Measurements from ENCODE around the gene STXBP5.

Gene STXBP5

DNA sequence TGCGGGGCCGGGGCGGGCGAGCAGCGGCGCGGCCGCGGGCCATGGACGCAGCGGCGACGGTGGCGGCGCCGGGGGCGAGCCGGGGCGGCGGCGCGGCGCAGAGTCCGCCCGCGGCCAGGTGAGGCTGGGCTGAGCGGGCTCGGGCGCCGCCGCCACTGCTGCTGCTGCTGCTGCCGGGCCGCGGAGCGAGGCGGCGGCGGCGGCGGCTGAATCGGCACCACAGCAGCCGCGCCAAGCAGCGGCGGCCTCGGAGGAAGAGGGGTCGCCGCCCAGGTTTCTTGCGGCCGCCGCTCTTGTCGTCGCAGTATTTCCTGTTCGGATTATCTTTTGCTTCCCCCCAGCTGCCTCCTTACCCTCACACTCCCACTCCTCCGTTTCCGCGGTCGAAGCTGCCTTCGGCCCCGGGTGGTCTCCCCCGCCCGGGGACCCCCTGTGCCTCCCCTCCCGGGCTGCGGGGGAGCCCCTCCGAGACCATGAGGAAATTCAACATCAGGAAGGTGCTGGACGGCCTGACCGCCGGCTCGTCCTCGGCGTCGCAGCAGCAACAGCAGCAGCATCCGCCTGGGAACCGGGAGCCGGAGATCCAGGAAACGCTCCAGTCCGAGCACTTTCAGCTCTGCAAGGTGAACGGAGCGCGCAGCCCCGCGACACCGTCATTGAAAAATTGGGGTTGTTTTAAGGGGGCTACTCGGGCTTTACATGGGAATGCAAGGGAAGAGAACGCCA, at the start of gene STXBP5:
TSS of gene STXBP5 (plus strand) at position 358 of the 726 bp plus-strand sequence. CDS start at position 474, 116 bp downstream.
- peak; percentile 31 for DNase-seq

- no peak for DNase-seq
These were observed 49.8 kb upstream of the STXBP5 start for GRCh38 chr6:147154454-147154853.

DNA sequence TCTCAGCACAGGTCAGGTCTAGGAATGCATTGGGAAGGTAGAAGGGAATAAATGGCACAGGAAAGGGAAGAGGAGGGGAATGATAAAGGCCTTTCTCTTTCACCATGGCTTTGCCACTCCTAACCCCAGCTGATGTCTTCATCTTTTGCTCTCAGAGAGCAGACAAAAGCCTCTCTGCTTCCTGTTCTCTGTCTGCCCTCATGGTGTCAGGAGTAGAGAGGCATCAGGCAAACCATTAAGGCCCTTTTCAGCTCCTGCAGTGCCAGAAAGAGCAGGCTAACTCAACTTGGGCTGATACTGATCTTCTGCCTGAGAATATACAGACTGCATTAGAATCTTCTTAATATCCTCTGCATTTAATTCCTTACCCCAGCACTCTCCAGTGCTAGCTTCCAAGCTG, 48.0 kb upstream of the STXBP5 start:
- no peak for DNase-seq

- DNase-seq, result no peak
These were observed 47.3 kb upstream of the STXBP5 start for GRCh38 chr6:147156799-147157382.

DNA sequence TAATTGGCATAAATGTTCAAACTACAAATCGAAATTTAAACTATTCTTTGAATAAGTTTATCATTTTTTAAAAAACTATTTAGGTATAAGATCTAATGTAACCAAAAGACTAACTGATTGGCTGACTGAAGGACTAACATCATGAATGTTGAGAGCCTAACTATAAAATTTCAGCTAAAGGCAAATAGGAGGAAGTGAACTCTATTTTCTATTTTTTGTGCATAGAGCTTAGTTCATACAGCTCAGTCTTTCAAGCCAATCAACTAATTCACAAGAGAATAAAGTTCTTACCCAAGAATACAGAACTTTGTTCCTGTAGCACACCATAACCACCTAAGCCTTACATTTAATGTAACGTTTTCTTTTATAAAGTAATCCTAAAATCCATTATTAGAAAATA, 46.3 kb upstream of the STXBP5 start:
- no peak for DNase-seq

DNA sequence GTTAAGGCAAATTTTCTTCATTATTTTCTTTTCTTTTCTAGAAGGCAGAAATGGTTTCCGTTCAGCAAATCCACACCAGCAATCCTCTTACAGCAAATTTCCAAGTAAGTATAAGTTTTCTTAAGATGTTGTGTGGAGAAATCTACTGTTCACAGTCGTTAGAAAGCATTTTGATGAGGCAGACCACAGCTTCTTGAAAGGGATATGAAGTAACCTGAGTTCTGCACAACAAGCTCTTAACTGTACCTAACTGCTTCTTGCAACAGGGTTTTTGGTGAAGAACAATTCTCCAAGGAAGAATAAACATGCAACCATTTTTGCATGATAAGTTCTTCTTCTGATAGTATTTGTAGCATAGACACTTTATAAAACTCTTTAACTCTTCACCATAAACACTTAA, 45.3 kb upstream of the STXBP5 start:
- DNase-seq, result no peak

DNA sequence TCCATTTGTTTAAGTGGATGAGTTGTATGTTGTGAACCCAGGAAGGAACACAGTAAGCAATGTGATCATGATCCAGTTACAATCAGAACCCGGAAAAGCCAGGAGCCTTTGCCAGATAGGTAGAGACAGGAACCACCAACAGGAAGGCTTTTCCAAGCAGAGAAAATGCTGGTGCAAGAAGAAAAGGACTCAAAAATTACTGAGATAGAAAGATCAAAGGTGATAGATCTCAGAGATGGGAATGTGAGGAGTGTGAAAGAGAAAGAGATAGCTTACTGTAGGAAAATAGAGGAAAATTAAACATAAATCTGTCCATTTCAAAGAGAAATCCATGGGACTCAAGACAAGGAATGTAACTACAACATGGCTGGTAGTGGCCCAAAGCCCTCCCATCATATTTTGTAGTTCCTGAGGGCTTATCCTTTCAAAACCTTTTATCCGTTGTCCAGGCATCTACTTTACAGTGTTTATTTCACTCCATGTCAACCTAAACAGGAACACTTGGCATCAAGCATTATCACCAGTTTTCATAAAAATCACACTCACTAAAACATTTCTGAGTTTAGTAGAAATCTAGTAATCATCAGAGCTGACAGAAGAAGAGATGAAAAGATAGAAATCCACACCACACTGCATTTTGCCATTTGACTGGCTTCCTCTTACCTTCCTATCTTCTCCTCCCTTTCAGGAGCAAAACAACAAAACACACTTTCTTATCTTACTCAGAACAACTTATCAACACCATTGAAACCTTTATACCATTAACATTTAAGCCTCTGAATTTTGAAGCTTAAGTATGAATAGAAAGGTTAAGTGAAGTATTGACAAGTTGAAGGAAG, 44.5 kb upstream of the STXBP5 start:
- no peak for DNase-seq

GRCh38 chr6:147160593-147160992, 43.6 kb upstream of the STXBP5 start:
- no peak for DNase-seq

DNA sequence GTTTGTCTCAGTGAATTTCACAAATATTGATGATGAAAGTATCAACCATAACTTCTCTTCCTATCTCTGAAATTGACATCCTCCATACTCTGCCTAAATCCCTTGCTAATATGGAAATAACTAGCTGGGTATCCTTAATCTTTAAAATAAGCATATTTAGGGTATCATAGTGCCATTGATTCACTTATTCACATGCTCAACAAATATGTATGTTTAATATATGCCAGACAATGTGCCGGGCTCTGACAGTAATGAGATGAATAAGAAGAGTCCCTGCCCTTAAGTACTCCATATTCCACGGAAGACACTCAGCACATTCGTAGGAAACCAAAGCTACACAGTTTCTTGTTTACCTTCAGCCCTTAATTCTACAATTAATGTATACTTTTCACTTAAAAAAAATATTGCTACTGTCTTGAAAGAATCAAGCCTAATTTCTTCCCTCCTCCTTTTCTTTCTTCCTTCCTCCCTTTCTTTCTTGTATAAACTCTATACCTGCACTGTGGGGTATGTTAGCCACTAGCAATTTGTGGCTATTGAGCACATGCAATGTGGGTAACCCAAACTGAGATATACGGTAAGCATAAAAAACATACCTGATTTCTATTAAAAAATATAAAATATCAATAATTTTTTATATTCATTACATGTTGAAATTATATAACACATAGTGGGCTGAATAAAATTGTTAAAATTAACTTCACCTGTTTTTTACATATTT, 42.8 kb upstream of the STXBP5 start:
- DNase-seq, result no peak

- DNase-seq, result no peak
These were observed 42.2 kb upstream of the STXBP5 start for GRCh38 chr6:147161974-147162495.

GRCh38 chr6:147164761-147165160, 39.5 kb upstream of the STXBP5 start:
- DNase-seq, result no peak

DNA sequence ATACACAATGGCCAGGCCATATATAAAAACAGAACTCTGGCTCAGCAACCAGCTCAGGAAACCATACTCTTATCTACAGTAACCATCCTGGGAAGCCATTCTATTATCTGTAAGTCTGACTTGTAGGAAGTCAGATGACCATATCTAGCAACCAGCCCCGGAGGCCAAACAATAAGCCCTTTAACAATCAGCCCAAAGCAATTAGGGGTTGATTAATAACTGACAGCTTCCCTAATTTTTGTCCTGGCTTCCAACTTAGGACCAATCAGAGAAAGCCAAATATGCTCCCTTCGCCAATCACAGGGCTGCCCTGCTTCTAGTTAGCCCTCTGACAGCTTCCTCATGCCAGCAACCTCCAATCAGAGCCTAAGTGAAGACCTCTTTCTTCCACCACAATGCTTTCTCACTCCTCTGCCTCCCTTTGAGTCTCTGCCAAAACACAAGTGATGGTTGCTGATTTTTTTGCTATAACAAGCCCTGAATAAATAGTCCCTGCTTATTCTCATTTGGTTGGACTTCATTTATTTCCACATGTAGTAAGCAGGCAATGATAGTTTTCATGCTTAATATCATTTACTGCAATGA, 37.8 kb upstream of the STXBP5 start:
- no peak for DNase-seq

DNA sequence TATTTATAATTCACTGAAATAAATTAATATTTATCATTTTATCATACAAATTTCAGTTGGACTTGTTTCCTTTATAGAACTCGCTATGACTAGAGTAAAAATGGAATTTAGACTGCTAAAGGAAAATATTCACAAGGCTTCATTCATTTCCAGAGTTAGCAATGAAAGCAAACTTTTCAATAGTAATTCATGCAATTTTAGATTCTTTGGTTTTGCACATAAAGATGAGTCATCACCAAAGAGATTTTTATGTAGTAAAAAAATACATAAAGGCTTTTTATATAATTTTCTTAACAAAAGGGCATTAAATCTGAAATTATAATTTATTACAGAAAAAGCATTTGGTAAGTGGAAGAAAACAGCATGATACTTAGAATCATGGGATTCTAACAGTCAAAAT, 37.2 kb upstream of the STXBP5 start:
- DNase-seq, result no peak

DNA sequence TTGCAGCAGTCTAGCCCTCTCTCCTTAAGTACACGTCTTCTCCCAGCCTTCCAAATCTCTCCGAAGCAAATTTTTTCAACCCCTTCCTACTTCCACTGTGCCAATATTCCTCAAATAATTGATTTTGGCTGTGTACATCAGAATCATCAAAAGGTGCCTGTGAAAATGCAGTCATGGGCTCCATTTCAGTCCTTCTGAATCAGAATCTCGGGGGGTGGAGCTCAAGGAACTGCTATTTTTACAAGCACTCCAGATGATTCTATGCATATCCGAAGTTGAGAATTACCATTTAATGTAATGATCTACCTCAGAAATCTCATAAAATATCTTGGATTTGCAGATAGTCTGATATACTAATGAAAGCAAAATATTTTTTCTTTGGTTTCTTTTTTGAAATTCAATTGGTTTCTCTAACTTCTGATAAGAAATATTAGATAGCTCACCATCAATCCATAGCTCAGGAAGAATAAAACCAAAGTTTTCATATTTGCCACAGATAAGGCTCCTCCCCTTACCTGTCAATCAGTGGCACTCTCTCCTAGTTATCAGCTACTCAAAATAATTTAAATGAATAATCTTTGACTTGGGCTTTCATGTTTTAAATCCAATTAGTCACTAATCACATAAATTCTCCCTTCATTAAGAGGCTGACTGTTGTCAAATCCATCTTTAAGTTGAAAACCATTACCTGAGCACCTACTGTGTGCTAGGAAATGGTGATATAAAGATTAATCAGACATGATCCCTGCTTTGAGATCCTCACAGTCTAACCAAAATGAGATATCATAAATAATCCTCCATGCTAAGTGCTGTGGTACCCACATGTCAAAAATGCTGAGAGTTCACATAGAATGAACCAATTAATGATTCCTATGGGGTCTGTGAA, 36.4 kb upstream of the STXBP5 start:
- DNase-seq, result no peak

GRCh38 chr6:147169529-147169928, 34.7 kb upstream of the STXBP5 start:
- no peak for DNase-seq

GRCh38 chr6:147170269-147170668, 33.9 kb upstream of the STXBP5 start:
- DNase-seq, result no peak

DNA sequence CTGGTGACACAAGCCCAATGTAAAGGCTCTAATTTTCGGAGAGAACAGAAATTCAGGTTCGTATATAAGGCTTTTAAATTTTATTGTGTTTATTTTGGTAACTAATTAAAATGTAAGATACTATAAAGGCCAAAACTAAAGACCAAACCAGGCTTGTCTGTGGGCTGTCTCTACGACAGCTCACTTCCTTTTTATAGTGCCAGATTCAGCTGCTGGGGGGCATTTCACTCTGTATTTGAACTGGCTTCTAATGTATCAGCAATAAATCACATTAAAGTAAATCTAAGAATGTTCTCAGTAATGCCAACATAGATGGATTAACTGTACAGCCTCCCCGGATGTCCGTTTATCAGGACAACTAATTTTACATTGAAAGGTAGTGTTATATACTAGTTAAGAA, 31.1 kb upstream of the STXBP5 start:
- no peak for DNase-seq

- DNase-seq, result no peak
These were observed 30.4 kb upstream of the STXBP5 start for GRCh38 chr6:147173675-147174308.

- no peak for DNase-seq
These were observed 27.4 kb upstream of the STXBP5 start for GRCh38 chr6:147176795-147177194.

DNA sequence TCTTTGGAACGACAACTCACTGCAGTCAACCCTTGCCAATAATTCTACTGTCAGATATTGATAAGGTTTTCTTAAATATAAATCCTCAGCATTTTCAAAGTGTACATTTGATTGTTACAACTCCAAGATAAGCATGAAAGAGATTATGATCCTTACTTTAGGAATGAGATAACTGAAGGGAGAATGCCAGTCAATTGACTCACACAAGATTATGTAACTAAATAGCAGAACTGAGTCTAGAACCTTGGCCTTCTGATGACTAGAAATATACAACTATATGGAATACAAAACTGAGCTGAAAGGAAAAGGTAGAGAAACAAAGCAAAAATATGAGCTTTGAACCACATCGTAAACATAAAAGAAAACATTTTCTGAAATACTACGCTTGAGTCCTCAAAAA, 26.9 kb upstream of the STXBP5 start:
- DNase-seq, result no peak

GRCh38 chr6:147178355-147178754, 25.9 kb upstream of the STXBP5 start:
- no peak for DNase-seq
